ENCODE data around the gene ALDH3B2.
A peak's percentile ranks its signal among the peaks of the same experiment; 100 is the strongest.
"Not testable (repeated sequence)": the region's sequence is repeated elsewhere in the genome, so short reads cannot be mapped to it uniquely, and the experiment has no call there.

The ALDH3B2 gene

DNA sequence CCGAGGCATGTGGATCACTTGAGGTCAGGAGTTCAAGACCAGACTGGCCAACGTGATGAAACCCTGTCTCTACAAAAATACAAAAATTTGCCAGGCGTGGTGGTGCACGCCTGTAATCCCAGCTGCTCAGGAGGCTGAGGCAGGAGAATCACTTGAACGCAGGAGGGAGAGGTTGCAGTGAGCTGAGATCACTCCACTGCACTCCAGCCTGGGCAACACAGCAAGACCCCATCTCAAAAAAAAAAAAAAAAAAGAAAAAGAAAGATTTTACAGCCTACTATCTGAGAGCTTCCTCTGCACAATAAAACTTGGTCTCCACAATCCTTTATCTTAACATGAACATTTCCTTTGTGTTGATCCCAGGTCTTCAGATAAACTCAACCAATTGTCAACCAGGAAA lies 13.7 kb downstream of the ALDH3B2 start:
- not testable (repeated sequence) for DNase-seq

DNA sequence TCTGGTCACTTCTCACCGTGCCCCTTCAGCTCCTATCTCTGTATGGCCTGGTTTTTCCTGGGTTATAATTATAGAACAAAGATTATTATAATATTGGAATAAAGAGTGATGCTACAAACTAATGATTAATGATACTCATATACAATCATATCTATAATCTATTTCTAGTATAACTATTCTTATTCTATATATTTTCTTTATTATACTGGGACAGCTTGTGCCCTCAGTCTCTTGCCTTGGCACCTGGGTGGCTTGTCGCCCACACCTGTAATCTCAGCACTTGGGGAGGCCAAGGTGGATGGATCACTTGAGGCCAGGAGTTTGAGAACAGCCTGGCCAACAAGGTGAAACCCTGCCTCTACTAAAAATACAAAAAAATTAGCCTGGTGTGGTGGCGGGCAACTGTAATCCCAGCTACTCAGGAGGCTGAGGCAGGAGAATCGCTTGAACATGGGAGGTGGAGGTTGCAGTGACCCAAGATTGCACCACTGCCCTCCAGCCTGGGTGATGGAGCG lies 14.7 kb downstream of the ALDH3B2 start:
- not testable (repeated sequence) for DNase-seq

DNA sequence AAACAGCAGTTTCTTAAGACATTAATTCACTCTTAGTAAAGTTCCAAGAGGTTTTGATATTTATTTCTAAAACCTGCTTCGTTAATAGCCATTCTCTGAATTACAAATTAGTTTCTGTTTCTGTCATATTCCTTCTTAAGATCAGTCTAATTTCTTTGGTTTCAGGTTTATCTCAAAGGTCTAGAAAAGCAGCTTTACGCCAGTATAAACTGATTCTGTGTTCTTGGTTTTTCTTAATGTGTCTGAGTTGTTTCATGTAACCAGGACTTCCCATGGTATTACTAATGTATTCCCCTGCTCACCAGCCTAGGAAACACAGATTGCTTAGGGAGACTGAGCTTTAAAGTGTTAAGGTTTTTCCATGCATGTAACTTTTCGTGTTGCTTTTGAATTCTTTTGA lies 17.1 kb downstream of the ALDH3B2 start:
- DNase-seq = no peak

DNA sequence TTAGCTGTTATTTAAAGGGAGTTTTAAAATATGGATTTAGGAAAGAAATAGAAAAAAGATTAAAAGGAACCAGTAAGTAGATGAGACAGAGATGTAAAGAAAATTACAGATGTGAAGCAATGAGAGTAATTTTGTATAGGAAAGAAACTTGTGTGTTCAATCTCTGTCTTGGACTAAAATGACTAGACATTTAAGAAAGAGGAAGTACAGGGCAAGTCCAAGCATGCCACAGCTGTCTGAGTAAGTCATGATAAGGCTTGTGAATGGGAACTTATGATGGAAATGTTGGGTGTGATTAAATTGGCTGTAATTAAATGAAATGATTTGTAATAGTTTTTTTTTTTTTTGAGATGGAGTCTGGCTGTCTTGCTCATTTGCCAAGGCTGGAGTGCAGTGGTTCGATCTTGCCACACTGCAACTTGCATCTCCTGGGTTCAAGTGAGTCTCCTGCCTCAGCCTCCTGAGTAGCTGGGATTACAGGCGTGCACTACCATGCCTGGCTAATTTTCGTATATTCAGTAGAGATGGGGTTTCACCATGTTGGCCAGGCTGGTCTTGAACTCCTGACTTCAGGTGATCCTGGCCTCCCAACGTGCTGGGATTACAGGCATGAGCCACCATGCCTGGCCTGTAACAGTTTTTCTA lies 18.0 kb downstream of the ALDH3B2 start:
- DNase-seq = no peak

DNA sequence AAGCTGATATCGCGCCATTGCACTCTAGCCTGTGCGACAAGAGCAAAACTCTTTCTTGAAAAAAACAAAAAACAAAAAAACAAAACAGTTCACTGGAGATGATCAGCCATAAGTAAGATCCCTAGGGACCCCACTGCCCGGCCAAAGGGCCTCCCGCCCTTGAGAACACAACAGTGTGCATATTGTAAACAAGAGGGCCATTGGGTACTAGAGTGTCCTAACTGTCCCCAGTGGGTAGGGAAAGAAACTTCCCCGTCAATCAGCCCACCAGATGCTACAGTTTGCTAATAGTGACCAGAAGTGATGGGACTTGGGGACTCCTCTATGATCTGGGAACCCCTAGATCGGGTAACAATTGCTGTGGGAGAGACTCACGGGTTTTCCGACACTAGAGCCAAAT lies 20.2 kb downstream of the ALDH3B2 start:
- no peak for DNase-seq

DNA sequence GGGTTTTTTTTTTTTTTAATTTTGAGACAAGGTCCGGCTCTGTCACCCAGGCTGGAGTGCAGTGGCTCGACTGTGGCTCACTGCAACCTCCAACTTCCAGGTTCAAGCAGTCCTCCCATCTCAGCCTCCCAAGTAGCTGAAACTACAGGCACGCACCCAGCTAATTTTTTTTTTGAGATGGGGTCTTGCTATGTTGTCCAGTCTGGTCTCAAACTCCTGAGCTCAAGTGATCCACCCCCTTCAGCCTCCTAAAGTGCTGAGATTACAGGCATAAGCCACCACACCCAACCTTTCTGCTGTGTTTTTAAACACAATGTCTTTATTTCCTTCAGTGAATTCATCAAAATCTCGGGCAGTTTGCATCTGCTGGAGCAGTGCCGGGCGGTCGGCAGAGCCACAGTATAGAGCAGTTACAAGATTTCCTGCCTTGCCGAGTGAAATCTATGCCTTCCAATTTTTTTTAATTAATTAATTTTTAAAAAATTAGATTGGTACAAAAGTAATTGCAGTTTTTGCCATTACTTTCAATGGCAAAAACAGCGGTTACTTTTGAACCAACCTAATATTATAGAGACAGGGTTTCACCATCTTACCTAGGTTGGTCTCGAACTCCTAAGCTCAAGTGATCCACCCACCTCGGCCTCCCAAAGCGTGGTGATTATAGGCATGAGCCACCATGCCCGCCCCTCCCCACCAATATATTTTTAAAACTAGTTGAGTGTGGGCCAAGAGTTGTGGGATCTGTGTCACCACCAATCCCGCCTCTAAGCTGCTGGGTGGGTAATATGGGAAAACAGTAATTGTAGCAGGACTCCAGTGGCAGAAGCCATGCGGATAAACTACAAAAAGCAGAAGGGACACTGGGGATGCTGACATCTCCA lies 21.2 kb downstream of the ALDH3B2 start:
- no peak for DNase-seq

DNA sequence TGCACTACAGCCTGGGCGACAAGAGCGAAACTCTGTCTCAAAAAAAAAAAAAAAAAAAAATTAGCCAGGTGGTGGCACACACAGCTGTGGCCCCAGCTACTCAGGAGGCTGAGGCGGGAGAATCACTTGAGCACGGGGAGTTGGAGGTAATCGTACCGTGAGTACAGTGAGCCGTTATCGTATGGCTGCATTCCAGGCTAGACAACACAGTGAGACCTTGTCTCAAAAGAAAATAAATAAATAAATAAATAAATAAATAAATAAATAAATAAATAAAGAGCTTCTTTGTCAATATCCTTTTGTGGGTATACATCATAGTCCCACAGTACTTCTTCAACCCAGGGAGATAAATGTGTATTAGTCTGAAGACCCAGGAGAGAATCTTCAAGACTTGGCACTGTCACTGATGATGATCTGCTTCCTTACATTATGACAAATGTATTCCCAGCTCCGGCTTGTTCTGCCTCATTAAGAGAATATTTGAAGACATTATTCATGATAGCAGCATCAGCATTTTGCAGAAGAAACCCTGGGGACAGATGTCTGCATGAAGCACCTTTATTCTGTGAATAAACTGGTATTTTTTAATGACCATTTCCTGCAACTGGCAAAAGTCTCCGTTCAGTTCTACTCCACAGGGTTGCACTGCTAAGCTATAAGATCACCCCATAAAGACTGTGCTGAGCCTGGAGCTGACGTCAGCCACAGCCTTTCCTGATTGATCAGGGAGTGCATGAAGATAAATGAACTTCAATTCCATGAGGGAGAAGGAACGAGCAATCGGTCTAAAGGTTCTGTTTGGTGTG lies 22.2 kb downstream of the ALDH3B2 start:
- no peak for DNase-seq

DNA sequence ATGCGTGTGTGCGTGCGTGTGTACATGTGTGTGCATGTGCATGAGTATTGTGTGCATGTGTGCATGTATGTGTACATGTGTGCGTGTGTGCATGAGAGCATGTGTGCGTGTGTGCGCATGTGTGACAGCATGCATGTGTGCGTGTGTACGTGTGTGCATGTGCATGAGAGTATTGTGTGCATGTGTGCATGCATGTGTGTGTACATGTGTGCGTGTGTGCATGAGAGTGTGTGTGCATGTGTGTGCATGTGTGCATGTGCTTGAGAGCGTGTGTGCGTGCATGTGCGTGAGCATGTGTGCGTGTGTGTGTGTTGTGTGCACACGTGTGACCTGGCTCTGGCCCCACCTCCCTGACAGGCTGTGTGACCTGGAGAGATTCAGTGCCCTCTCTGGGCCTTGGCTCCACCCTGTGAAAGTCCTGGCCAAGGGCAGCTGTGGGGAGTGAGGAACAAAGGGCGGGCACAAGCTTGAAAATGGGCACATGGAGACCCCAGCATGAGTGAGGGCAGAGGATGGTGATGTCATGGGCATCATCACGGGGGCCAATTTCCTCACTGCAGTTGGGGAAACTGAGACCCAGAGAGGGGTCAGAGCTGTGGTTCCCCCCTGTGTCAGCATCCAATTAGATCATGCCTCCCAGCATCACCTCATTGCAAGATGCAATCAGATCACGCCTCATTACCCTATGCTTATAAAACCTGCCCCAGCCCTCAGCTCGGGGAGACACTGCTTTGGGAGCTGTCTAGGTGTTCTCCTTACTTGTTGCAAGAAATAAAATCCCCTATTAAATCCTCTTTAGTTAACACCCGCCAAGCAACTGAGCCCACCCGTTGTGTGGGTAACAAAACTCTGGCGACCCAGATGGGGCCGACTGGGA lies 24.6 kb downstream of the ALDH3B2 start:
- DNase-seq = no peak

DNA sequence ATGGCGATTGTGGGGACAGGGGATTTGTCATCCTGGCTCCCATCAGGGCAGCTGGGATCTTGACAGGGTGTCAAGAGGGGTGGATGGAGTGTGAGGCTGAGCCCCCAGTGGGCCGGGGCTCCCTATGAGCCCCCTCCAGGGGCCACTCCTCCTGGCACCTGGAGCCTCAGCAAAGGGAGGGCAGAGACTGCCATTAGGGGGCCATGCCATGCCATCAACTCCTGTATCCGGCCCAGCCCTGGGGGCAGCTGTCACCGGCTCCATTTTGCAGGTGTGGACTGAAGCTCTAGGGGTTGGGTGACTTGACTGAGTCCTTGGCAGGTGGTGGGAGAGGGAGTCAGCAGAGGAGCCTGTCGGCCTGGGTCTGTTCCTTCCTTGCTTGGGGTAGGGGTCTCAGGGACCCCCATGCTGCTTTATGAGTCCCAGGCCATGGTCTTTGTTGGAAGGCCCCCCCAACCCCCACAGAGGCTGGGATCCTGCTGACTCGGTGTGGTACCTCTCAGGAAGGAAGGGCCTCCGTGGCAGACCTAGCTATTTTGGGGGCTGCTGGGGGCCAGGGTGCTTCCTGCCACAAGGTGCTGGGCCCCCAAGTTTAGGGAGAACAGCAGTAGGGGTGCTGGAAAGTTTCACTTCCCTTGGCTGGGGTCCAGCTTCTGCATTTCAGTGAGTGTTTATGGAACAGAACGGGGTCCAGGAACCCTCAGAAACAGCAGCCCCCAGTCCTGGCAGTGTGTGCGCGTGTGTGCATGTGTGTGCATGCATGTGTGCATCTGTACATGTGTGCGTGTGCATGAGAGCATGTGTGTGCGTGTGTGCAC lies 25.4 kb downstream of the ALDH3B2 start:
- peak in 1 of 2 donors; percentile 46 for DNase-seq

DNA sequence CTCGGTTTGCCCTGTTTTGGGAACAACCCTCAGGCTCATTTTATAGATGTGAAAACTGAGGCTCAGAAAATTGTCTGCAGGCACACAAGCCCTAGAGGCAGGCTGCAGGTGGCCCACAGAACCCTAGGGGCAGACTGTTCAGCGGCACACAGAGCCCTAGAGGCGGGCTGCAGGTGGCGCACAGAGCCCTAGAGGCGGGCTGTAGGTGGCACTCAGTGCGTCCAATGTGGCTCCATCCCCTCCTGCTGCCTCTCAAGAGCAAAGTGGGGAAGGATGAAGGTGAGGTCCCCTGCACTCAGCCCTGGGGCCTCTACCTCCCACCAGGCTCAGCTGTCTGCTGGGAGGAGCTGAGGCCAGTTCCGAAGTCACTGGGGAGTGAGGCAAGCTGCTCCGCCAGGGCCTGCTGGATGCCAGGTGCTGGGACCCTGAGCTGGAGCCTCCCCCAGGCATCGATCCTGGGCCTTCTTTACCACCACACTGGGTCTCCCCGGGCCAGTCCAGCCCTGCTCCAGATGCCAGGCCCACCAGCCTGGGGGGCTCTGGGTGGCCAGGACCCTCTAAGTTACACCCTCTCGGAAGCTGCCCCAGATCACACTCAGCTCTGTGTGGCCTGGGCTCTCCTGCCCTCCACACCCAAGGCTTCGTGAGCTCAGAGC lies 26.2 kb downstream of the ALDH3B2 start:
- peak; percentile 58 to 69 for DNase-seq

DNA sequence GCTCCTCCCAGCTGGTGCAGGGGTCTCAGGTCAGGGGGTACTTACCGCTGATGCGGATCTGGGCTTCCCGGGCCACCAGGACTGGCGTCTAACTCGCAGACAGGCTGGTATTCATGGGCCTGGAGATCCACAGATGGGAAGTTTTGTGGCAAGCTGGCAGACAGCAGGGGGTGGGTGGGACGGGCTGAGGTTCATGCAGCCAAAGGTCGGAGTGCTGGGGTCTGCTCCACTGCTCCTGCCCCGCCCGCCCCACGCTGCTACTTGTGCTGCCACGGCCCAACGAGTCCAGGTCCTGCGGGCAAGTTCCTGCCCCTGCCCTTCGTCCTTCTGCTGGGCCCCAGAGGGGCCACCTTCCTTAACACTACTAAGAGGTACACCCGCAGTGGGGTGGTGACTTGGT lies 27.0 kb downstream of the ALDH3B2 start:
- DNase-seq = no peak

DNA sequence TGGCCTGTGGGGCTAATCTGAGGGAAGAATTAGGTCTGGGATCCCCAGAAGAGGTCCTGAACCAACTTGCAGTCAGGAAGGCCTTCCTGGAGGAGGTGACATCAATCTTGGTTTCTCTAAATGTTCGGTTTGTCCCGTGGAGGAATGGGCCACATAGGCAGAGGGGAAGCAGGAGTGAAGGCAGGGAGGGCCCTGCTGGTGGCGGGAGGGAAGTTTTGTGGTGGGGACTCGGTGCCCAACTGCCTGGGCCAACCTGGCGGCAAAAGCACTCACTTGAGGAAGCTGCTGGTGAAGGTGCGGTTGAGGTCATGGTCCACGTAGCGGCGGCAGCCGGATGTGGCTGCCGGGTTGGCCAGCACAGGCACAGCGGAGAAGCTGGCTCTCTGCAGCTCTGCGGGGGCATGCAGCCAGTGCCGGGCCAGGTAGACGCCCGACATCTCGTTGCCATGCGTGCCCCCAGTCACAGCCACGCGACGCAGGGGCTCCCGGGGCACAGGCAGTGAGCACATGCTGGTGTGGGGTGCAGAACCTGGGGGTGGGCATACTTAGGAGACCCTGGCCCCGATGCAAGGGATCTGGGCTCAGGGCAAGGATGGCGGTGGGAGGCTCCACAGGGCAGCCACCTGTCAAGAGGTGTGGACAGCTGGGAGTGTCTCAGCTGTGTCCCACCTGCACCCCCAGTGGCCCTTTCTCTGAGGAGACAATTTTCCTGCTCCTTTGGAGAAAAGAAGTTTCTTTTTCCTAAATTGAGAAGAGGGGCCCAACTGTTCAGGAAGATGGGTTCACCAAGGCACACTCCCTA lies 27.7 kb downstream of the ALDH3B2 start:
- DNase-seq = peak; percentile 50 to 71

DNA sequence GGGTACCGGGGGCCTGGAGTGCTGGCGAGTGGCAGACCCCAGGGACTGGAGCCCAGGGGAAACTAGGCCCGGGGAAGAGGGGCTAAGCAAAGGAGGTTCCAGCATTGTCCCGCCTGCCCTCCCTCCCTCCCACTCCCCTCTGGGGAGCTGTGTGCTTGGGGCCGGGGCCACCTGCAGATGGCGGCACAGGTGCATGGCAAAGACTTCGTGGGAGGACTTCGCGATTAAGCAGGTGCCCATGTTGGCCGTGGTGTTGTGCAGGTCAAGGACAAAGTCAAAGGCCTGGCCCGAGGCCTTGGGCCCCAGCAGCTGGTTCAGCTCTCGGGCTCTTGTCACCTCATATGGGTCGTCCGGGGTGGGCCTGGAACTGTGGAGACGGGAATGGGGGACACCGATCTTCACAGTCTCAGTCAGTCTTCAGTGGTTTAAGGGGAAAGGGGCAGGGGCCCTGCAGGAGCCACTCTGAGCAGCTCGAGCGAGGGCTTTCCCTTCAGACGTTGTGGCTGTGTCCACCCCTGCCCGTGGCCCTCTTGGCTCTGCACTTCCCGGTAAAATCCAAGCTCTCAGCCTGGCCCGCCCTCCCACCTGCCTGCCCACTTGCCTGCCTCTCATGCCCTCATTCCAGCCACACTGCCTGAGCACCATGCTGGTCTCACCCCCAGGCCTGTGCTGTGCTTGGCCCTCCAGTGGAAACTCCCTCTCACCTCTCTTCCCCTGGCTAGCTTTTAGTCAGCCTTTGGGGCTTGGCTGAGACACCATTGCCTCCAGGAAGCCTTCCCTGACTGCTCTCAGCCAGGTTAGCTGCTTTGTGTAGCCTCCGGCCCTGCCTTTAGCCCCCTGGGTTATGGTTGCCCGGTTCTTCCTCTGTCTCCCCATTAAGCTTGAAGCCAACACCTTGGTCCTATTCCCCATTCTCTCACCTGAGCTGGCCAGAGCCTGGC lies 28.6 kb downstream of the ALDH3B2 start:
- DNase-seq = no peak

DNA sequence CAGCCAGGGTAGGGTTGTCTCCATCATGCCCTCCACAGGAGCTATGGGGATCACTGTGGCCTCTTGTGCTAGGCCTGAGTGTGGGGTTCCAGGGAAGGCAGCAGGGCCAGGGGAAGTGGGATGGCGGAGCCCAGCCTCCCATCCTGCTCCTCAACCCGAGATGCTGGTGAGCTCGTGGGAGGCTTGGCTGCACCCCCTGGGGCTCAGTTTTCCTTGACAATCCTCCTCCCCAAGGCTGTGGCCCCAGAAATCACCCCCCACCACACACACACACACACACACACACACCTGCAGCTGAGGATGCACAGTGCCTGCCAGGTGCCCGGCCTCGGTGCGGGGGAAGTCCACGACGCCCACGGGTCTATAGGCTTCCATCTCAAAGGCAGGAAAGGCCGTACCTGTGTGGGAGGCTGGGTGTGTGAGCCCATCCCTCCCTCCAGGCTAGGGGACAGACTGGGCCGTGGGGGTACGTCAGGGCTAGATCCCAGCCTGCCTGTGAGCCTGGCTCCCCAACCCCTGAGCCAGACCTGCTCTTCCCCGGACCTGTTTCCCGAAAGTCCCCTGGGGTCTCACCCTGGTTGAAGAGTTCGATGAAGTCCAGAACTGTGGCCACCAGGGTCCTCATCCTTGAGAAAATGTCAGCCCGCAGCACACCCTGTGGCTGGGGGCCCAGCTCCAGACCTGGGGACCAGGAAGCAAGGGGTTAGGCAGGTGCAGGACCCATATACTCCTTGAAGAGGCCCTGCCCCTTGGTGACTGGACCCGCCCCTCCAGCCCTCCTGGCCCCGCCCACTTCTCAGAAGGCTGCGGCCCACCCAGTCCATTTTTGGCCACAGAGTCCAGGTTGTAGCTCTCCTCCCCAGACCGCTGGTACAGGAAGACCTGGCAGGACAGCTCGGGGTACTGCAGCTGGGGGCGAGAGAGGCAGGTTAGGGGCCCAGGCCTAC lies 29.7 kb downstream of the ALDH3B2 start:
- DNase-seq = no peak

DNA sequence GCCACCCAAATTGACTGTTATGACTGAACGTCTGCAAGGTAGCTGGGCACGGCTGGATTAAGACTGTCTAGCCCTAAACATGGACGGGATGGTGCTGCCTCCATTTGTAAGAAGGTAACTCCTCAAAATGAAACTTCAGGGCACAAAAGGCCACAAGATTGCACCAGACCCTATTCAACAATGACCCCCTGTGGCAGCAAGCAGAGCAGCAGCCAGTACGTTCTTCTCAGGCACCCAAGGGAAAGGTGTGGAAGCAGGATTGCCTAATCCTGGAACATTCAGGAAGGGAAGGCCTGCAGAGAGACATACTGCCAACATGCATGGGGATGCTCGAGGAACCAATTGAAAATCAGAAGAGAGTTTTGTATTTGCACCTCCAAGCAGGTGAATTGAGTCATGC lies 30.4 kb downstream of the ALDH3B2 start:
- no peak for DNase-seq

DNA sequence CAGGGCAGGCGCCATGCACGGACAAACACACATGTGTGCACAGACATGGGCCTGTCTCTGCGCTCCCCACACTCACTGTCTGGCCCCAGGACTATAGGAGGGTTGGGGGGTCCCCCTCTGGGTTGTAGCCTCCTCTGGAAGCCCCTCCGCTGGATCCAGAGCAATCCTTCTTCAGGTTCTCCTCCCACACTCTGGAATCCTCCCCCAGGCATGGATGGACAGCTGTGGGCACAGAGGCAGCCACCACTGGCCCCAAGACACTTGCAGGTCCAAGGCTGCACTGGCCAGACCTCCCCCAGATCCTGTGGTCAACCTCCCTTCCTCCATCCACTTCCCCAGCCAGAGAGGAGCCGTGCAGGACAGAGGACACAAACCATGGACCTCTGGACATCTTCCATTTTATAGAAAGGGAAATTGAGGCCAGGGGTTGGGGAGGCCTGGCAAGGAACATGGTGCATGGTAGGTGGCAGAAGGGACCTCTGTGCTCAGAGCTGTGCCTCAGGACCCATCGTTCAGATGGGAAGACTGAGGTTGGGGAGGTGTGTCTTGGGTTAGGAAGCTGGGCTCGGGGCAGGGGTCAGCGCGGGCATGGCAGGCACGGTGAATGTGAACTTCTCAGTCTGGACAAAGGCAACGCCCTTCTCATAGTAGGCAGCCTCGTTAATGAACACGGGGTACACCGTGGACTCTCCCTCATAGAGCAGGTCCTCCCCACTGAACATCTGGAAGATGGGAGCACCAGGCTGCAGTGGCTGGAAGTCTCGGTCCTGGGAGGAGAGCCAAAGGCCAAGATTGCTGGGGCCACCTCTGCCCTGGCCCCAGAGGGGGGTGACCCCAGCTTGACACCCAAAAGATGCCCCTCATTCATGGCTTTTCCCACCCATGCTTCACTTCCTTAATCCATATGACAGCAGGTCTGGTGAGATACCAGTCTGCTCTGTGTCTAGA lies 32.0 kb downstream of the ALDH3B2 start:
- DNase-seq = no peak

All from CD4-positive, alpha-beta T cell treated with Interleukin-1 beta for 1 hour (primary cell).